CD4-positive, alpha-beta T cell treated with Interleukin-6 at 100 ng/mL for 8 hours (primary cell): Measurements from ENCODE around the gene CBS.
"Not testable (repeated sequence)": the region's sequence is repeated elsewhere in the genome, so short reads cannot be mapped to it uniquely, and the experiment has no call there.

ENCODE experiments used
- DNase-seq: peaks from one replicate; pipeline ENCODE4 v3.0.0-alpha.2; 2020; ENCODE audit warnings: mixed read lengths, low spot score

Gene CBS

DNA sequence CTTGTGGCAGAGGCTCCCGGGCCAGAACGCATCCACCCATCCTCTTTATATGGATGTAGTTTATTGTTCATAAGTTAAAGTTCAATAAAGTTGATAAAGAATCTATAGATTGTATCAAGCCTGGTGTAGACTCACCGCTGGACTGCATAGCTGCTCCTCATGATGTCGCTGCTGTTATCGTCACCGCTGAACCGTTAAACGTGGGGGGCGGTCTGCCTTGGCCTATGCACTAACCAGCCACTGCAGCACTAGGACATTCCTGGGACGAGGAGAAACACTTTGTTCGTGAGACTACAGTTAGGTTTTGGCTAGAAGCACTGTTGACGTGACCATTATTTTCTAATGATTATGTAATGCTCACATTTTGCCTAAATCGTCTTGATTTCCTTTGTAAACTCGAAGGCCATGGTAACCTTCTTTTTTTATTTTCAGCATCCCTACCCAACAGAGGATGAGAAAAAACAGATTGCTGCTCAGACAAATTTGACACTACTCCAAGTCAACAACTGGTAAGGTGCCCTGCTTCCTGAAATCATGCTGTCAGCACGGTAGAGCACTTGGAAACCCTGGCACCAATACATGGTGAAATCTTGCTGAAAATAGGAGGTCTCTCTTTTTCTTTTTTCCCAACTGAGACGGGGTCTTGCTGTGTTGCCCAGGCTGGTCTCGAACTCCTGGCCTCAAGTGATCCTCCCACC, 51.0 kb downstream of the CBS start:
- DNase-seq: no peak

DNA sequence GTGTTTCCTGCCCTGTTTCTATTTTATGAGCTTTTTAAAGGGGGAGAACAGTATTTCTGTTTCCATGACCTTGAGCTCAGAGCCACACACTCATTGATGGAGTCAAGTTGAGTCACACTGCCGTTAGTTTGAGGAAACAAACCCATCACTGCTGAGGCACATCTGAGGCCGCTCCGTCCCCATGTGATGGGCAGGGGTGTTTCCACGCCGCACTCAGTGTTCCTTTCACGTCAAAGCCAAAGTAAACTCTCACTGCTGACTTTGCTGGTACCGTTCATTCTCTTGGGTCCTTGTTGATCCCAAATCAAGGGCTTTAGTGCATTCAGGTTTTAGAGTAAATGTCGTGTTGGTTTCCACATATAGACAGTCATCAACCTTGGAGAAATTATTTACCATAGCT, 52.5 kb downstream of the CBS start:
- DNase-seq: no peak

DNA sequence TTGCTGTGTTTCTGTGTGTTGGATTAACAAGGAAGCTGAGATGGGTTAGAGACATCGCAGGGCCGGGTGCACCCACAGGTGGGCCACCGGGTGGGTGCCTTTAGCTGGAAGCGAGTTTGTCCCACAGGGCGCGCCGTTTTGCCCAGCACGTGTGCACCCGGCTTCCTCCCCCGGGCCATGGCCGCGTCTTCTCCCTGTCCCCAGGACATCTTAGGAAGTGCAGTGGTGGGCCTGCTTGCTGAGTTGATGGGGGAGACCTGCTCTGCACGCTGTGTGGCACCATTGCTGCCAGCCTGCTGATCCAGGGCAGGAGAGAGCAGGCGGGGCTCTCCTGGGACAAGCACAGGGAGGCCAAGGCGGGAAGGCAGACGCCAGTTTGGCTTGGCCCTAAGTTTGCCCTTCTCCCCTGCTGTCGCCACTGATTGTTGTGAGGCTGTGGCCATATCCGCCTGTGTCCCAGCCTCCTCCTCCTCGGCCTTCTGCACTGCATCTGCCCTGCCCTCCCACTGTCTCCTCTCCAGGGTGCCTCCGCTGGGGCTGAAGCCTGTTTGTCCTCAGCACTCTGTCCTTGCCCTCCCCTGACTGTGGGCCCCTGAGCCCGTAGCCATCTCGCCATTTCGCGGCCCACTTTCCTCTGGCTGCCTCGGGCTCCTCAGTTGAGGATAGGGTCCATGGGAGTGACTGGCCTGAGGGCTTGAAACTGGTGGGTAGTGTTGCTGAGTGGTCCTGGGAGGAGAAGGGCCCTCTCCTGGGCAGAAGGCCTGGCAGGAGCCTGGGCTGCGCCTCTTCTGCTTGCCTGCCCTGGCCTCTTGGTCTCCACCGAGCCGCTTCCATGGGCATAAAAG, 53.7 kb downstream of the CBS start:
- no peak for DNase-seq

DNA sequence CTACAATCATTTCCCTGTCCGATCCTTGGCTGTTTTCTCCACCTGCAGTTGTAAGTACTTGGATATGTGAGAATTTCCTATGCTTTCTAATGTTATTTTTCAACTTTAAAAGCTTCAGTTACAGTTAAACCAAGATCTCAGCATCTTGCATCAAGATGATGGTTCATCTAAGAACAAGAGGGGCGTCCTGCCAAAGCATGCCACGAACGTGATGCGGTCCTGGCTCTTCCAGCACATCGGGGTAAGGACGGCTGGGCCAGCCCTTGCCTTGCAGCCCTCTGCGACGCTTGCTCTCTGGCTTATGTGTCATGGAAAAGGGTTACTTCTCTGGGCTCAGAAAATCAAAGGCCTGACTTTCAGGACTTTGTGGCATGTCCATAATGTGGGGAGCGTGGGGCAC, 54.4 kb downstream of the CBS start:
- DNase-seq: no peak

DNA sequence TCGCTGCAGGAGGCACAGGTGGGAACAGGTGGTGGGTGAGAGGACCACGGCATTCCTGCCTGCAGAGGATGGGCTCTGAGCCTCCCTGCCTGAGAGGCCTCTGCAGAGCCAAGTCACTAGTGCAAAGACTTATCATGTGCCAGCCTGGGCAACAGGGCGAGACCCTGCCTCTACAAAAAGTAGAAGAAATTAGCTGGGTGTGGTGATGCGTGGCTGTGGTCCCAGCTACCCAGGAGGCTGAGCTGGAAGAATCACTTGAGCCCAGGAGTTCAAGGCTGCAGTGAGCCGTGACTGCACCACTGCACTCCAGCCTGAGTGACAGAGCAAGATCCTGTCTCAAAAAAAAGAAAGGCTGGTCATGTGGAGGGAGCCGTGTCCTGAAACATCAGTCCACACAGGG, 54.9 kb downstream of the CBS start:
- no peak for DNase-seq

DNA sequence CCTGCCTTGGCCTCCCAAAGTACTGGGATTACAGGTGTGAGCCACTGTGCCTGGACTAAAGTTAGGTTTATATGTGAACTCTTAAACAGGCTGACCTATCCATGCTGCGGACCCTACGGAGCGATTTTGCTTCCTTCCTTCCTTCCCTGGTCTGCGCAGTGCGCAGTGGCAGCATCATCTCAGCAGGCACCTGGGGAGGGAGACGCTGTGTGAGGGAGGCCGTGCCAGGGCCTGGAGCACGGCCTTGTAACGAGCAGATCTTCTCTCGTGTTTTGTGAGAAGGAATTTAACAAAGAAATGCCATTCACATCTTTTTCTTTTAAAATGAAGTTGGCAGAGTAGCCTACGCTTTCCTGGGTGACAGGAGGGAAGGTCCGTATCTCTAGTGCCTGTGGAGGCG, 55.5 kb downstream of the CBS start:
- no peak for DNase-seq

DNA sequence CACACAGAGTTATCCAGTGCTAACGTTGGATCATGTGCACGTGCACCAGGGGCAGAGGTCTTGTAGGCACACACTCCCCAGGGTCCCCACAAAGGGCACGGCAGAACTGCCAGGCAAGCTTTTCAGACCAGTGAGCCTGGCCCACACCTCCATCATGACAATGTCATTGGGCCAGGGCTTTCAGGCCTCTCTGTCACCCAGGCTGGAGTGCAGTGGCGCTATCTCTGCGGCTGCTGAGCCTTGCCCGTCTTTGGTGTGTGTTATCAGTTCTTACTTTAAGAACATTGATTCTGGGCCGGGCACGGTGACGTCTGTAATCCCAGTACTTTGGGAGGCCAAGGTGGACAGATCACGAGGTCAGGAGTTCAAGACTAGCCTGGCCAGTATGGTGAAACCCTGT, 57.1 kb downstream of the CBS start:
- DNase-seq: no peak

DNA sequence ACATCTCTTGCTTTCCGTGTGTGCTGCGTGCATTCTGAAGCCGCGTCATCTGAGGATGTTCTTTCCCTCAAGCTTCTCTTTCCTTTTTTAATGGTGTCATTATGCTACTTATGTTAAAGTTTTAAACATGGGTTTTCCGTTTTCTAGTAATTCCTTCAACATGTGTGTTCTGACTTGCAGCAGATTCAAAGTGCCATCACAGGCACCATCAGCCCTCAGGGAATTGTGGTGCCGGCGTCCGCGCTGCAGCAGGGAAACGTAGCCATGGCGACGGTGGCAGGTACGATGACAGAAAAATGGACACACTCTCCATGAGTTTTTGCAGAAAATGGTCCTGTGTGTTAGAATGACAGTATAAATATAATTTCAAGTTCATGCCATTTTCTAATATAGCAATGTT, 58.9 kb downstream of the CBS start:
- no peak for DNase-seq

DNA sequence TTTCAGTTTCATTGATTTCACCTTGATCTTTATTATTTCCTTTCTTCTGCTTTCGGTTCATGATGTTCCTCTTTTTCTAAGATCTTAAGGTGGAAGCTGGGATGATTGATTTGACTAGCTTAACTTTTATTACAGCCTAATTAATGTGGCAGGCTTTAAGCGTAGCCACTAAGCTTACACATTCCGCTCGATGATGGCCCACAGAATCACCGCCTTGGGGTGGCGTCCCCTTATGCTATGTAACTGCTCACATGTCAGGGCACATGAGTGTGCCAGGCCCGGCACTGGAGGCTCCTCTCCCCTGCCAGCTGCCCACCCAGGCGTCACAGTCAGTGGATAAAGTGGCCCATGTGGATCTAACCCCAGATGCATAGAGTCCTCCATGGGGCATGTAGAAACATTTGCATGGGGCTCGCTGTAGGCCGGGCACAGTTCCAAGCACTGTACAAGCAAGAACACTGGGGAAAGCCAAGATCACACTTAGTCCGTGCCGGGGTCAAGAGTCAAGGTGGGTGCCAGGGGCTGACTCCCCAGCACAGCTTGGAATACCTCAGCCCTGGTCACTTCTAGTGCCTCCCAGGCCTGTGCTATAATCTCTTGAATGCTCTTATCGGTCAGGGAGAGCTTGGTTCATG, 59.6 kb downstream of the CBS start:
- DNase-seq: no peak

DNA sequence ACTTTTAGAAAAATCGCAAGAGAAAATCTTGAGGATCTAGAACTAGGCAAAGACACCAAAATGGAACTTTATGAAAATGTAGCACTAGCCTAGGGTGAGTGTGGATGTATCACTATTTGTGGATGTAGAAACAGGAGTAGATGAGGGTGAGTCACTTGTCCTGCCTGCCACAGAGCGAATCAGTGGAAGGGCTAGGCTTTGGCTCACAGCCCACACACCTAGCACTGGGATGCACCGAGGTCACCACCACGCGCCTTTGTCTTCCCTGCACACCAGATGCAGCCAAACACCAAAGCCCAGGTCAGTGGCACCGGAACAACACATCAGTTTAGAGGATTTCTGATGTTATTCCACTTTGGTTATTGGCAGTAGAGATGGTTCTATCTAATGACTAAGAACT, 63.0 kb downstream of the CBS start:
- no peak for DNase-seq

DNA sequence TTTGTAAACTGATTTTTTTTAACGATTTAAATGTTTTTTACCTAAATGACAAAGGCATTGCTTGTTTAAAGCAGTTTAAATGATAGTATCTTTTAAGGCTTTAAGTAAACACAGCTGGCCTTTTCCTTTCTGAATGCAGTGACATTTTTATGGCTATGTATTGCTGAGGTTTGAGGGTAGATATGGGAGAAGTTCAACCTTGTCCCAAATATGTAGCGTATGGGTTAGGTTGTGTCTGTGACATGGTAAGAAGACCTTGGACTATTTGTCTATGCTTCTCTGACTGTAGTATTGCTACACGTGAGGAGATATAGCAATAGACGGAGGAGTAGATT, 68.8 kb downstream of the CBS start:
- no peak for DNase-seq

DNA sequence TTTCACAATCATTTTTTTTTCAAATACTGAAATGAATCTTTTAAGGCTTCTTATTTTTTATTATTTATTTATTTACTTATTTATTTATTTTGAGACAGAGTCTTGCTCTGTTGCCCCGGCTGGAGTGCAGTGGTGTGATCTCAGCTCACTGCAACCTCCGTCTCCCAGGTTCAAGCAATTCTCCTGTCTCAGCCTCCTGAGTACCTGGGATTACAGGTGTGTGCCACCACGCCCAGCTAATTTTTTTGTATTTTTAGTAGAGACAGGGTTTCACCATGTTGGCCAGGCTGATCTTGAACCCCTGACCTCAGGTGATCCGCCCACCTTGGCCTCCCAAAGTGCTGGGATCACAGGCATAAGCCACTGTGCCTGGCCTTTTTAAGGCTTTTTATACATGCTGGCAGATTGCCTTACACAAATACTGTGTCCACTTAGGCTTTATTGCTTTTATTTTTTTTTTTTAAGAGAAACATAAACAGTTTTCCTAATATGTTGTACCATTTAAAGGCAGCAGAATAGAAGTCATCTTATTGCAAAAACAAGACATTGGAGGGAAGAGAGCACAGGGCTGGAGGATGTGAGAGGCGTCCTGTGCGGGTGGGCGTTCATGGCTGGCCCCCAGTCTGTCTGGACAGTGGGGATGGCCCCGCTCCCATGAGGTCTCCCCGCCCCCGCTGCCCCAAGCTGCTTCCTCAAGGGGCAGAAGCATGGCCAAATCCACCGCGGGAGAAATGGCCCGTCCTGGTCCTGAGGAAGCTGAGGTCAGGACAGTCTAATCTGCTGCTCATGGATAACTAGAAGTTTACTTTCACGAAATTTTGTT, 69.4 kb downstream of the CBS start:
- DNase-seq: not testable (repeated sequence)

DNA sequence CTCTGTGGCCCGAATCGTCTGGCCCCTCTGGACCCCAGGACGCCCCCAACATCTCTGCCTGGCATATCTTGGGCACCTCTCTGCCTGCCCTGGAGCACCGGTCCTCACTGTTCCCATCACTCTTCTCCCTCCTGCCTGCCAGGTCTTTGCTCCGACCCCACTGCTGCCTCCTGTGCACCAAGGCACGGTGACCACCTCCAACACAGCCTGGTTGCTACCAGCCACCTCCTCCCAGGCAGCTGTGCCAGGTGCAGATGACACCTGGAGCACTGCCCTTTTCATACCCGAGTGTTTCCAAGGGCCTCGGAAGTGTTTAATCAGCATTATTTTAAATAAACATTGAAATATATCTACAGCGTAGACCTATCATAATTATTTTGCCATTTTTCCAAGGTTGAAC, 70.0 kb downstream of the CBS start:
- DNase-seq: no peak

DNA sequence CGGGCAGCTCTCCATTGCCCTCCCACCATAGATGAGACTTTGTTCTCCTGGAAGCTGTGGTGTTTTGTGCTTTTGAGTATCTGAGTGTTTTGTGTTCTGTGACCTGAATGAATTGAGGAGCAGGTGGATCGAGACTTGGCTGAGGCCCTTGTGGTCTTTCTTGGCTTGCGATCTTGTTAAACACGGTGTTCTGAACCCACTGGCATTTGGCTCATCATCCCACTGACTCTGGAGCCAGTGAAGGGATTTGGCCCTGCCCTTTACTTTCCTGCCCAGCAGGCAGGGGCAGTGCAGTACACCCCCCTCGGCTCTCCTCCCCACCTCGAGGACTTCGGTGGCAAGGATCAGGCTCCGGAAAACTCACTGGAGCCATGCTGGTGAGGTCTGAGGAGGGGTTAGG, 70.7 kb downstream of the CBS start:
- no peak for DNase-seq
